GM21723 (cell line): ENCODE data around the gene TRABD.

Source experiments
- ATAC-seq: cut with Tn5 transposase; IDR thresholded peaks from one replicate; pipeline ENCODE4 v1.9.1; 2021; ENCODE audit warnings: mild to moderate bottlenecking, moderate library complexity; ENCODE audit not compliant: unreplicated experiment

The TRABD gene

DNA sequence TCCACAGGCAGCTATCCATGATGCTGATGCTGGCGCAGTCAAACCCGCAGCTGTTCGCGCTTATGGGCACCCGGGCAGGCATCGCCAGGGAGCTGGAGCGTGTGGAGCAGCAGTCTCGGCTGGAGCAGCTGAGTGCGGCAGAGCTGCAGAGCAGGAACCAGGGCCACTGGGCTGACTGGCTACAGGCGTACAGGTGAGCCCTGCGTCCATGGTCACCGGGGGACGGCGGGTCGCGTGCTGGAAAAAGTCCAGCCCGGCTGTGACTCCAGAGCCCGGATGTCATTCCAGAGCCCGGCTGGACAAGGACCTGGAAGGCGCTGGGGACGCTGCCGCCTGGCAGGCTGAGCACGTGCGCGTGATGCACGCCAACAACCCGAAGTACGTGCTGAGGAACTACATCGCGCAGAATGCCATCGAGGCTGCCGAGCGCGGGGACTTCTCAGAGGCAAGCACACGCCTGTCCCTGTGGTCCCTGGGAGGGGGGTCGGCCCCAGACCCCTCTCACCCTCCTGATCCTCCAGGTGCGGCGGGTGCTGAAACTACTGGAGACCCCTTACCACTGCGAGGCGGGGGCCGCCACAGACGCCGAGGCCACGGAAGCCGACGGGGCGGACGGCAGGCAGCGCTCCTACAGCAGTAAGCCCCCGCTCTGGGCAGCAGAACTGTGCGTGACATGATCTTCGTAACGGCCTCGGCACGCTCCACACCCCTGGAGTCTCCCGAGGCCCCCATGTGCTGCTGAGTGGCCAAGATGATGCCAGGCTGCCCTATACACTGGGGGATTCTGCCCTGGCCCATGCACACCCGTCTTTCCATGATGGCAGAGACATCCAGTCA is 31.2 kb downstream of the TRABD start:
- ATAC-seq: no peak

- no peak for ATAC-seq
Observed at GRCh38 chr22:50217543-50218152, 31.9 kb downstream of the TRABD start.

DNA sequence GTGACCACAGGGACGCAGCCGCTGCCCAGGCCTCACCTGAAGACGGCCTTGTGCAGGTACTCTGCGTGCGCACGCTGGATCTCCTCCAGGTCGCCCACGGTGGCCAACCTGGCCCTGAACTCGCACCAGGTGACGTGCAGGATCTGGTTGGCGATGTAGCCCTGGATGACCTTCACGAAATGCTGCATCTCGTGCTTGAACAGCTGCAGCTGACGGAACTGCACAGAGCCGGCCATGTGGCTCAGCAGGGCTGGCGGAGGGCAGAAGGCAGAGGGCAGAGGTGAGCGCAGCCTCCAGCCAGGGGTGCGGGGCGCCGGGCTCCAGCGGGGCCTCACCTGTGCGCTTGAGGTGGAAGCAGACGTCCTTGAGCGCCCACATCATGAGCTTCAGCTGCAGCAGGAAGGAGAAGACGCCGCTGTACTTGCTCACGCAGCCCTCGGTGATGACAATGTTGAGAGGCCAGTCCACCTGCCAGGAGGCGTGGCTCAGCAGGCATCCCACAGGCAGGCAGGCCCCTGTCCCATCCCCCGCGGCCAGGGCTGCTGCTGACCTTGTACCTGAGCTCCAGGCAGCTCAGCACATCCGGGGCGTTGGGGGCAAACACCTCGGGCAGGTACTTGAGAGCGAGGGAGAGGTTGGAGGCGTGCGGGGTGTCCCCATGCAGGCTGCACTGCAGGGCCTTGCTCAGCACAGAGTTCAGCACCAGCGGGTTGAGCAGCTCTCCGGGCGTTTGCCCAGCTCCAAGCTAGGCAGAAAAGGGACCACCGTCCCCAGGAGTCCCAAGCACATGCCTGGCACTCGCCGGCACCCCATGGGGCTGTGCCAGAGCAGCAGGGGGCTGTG is 32.7 kb downstream of the TRABD start:
- ATAC-seq: no peak

DNA sequence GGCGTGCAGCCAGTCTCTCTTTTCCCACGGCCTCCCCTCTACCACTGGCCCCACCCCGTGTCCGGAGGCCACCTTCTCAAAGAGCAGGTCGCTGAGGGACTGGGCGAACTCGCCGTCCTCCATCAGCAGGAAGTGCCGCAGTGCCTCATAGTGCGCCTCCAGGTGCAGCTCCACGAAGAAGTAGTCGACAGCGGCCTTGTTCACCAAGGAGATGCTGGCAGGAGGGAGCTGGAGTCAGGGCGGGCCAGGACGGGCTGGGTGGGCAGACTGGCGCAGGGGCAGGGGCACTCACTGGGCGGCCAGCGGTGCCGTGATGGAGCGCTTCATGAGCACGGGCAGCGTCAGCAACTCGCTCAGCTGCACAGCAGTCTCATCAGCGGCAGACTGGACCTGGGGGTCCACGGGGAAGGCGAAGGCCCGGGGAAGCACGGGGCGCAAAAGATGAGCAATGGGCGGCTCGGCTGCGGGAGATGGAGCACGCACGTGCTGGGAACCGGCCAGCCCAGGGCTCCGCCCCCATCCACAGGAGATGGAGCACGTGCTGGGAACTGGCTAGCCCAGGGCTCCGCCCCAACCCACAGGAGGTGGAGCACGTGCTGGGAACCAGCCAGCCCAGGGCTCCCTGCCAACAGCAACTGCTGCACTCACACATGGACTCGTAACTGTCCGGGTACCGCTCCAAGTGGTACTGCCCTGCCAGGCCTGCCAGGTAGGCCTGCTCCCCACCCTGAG is 33.4 kb downstream of the TRABD start:
- ATAC-seq: no peak

DNA sequence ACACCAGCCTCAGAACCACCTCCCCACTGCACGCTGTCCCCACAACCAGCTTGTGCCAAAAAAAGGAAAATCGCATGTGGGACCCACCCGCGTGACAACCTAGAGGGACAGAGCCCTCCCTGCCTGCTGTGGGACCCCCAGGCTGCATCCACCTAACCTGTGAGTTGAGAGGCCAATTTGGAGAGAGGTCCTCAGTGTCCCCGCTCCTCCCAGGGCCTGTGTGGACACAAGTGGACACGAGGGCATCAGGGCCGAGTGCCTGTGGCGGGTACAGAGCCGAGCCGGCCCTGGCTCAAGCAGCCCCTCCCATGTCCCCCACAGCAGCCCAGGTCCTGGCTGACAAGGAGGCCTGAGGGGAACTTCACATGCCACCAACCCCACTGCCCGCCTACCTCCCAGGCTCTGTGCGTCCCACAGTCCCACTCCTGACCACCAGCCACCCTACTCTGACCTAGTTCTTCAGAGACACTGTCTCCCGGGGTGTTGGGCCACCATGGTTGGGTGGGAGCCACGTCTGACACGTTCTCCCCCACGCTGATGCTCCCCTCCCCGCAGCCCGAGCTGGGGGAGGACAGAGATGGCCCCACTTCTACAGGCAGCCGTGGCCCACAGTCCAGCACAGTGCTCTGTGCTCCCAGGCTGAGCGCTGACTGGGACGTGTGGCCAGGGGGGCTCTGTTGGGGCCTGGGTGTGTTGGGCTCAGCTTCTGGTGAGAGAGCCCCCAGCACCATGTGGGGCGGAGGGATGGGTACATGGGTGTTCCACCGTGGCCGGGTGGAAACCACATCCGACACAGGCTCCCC is 34.3 kb downstream of the TRABD start:
- ATAC-seq: no peak

- no peak for ATAC-seq
Observed at GRCh38 chr22:50220603-50221409, 35.1 kb downstream of the TRABD start.

DNA sequence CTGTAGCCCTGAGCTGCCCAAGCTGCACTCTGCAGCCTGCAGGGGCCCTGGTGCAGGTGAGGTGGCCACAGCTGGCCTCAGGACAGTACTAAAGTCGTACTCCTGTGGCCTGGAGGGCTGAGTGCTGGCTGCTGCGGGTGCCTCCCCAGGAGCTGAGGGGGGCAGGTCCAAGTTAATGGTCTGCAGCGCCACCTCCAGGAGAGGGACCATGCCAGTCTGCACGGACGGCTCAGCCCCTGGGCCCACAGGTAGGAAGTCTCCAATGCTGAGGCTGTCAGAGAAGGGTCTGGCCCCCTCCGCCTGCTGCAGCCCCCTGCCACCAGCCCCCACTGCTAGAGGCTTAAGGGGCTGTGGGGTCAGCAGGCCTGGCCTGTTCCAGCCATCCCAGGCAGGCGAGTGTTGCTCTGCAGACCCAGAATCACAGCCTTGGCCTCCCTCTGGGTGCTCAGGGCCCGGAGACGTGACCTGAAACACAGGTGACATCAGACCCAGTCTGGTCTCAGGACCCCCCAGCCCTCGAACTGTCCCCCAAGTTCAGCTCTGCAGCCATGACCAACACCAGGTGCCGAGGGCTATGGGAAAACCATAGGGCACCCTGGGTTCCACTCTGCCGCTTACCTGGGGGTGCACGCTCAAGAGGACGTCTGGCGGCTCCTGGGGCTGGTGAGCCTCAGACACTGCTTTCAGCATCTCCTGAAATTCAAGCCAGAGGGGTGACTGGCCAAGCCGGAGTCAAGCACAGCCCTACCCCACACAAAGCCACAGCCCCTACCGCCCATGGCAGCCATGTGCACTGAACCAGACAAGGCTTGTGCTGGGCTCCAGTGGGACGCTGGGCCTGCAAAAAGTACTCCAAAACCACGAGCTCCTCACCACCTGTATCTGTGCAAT is 35.9 kb downstream of the TRABD start:
- no peak for ATAC-seq

- ATAC-seq: no peak
Observed at GRCh38 chr22:50222508-50222907, 36.8 kb downstream of the TRABD start.

GRCh38 chr22:50224071-50224470 is 38.4 kb downstream of the TRABD start:
- ATAC-seq: no peak

DNA sequence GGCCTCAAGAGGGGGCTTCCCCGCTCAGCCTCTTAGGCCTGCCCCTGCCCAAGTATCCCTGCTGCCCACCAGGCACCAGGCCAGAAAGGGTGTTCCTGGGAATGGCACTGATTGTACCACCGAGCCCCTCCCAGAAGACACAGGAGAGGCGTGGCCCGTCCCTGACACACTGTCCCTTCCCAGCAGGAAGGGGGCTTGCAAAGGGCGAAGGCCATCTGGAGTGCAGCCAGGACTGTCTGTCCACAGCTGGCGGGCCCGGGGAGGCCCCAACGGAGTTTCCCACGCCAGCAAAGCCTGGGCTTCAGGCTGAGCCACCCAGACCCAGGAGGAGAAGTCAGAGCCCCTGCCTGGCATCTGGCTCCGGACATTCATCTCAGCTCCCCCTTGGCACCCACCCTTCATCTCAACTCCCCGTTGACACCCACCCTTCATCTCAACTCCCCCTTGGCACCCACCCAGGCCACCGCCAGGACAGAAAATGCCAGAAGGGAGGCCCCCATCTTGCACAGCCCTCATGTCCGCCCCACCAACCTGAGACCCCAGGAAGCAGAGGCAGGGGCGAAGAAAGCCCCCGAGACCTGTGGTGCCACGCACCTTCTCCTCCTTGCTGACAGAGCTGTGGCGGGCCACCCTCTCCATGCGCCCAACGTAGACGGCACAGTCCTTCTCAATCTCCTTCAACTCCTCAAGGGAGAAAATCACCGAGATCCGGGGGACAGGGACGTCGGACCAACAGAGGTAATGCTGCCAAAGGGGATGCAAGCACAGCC is 39.7 kb downstream of the TRABD start:
- ATAC-seq: no peak

DNA sequence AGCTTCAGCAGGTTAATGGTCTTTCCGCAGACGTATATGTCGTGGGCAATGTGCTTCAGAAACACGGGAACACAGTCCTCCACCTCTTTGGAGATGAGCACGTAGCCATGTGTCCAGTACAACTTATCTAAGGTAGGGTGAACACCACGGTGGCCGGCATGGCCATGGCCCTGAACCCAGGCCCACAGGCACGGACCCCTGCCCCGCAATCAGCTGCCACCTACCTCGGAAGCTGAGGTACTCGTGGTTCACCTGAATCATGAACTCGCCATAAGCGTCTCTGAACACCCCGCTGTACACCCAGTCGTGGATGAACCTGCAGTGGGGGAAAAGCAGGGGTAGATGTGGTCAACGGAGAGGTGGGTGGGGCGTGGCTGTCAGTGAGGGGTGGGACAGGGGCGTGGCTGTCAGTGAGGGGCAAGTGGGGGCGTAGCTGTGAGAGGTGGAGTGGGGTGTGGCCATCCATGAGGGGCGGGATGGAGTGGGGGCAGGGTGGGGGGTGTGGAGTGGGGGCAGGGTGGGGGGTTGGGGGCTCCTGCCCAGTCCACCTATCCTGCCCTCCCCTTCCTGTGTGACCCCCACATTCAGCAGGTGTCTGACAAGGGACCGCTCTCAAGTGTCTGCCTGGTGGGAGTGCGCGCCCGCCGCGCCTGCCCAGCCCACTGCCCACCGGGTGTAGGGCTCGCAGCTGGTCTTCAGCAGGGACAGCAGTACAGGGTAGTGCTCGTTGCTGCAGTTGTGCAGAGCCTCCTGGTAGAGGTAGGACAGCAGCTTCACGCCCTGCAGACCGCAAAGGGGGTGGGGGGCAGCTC is 40.6 kb downstream of the TRABD start:
- no peak for ATAC-seq

- ATAC-seq: no peak
Observed at GRCh38 chr22:50226875-50227165, 41.1 kb downstream of the TRABD start.

DNA sequence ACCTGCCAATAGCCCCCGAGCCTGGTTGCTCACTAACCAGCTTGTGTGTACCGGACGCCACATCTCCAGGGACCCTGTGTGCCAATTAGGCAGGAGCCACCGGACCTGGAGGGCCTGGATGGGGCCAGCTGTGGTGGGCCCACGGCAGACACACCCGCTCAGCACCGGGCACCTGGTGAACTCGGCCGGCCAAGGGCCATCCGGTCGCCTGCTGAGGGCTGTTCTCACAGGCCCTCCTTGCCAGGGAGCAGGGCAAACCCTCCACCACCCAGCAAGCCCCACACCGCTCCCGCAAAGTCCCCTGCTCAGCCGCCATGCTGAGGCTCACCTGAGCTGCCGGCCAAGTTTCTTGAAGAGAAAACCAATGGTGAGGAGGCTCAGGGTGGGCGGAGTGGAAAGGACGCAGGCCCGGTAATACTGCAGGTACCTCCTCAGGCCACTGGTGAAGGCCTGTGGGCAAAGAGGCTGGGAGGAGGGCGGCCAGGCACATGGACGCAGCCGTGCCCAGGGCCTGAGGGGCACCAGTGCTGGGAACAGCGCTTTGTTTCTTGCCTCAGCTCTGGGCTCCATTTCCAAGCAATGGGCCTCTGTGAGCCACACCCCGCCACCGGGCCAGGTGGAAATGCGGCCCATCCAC is 42.0 kb downstream of the TRABD start:
- no peak for ATAC-seq

- ATAC-seq: no peak
Observed at GRCh38 chr22:50228366-50228765, 42.7 kb downstream of the TRABD start.

DNA sequence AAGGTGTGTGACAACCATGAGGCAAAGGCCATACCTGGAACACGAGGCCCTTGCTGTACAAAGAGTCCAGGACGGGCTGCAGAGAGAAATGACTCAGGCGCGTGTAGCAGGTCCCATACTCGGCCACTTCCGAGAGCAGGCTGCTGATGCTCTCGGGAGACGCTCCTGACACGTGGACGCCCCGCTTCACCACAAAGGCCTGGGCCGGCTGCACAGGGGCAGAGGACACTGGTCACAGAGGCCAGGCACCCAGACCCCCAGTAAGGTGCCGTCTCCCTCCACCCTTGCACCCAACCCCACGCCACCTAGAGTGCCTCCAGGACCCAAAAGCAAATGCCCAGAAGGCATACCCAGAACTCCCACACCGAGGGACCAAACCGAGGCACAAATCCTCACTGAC is 43.7 kb downstream of the TRABD start:
- ATAC-seq: no peak

- ATAC-seq: no peak
Observed at GRCh38 chr22:50232481-50233151, 46.9 kb downstream of the TRABD start.
